SK-N-SH (cell line): ENCODE results near the gene CENPS.

Source experiments
- CHD2 ChIP-seq: fragments of 150-350 bp; IDR thresholded peaks from 2 replicates; pipeline ENCODE4 v1.6.1; 2018; ENCODE audit warnings: low read length; ENCODE audit not compliant: partially characterized antibody
- CTCF ChIP-seq: fragments of 200-600 bp; sonication (generic); IDR thresholded peaks from 2 replicates; pipeline ENCODE4 v1.6.1; 2017; ENCODE audit warnings: antibody characterized with exemption, mild to moderate bottlenecking, moderate library complexity
- EP300 ChIP-seq, 2 experiments: IDR thresholded peaks; 2 replicates each; pipeline versions ENCODE4 v1.4.0 to v1.6.1; 2012; ENCODE audit warnings: borderline replicate concordance in 1 of 2, low read depth in 1 of 2, low read length in 1 of 2
- EZH2phosphoT487 ChIP-seq: fragments of 200-600 bp; sonication (generic); IDR thresholded peaks from 2 replicates; pipeline ENCODE4 v1.6.1; 2017; ENCODE audit warnings: low read depth, mixed run types, mild to moderate bottlenecking, antibody characterized with exemption, moderate library complexity, borderline replicate concordance
- FOXJ3 ChIP-seq: sonication (generic); formaldehyde crosslinking; IDR thresholded peaks from 2 replicates; pipeline ENCODE4 v1.5.1; 2020; ENCODE audit warnings: mild to moderate bottlenecking, missing genetic modification reagents
- GABPA ChIP-seq: IDR thresholded peaks from 2 replicates; pipeline ENCODE4 v1.4.0; 2012; ENCODE audit warnings: low read depth, mild to moderate bottlenecking
- JUND ChIP-seq: IDR thresholded peaks from 2 replicates; pipeline ENCODE4 v1.4.0; 2012
- NRF1 ChIP-seq: IDR thresholded peaks from 2 replicates; pipeline ENCODE4 v1.6.1; 2012; ENCODE audit warnings: low read depth, mild to moderate bottlenecking, low read length
- SMC3 ChIP-seq: IDR thresholded peaks from 2 replicates; pipeline ENCODE4 v1.6.1; 2012; ENCODE audit warnings: low read depth, low read length, improper control_type of control experiment
- TAF1 ChIP-seq: IDR thresholded peaks from 2 replicates; pipeline ENCODE4 v1.6.1; 2012; ENCODE audit warnings: low read depth, mild to moderate bottlenecking, low read length, moderate library complexity, borderline replicate concordance
- TCF12 ChIP-seq: IDR thresholded peaks from 2 replicates; pipeline ENCODE4 v1.4.0; 2012
- USF1 ChIP-seq: IDR thresholded peaks from 2 replicates; pipeline ENCODE4 v1.4.0; 2012; ENCODE audit warnings: low read depth, borderline replicate concordance

- TF ChIP-seq EZH2phosphoT487 (no peak), SMC3 (no peak), CTCF (no peak), JUND (no peak), EP300 (IDR thresholded peaks at IDR 0.05; ENCODE audit: borderline replicate concordance in 1 of 2, low read depth in 1 of 2, low read length in 1 of 2) (no peak), NRF1 (no peak), GABPA (no peak), CHD2 (no peak), FOXJ3 (CRISPR knock-in tag) (no peak), TAF1 (no peak), TCF12 (no peak), USF1 (no peak)
Observed at GRCh38 chr1:10432910-10433700, 2.9 kb downstream of the CENPS start.
